HepG2 (cell line): ENCODE data around the gene GRIA3. TPM values are rescaled to one million over a fixed set of nuclear protein-coding genes. Genes with fewer than 3 reads are reported as not detected.

Source experiments
- ATAC-seq: fragments of 200-7000 bp; cut with Tn5 transposase; 3 replicates; pipeline ENCODE4 v1.9.1; 2020; ENCODE audit warnings: mild to moderate bottlenecking, moderate library complexity
- BruUV-seq: library from RNA; stranded (reverse); fragments of 400-500 nt; replicated peaks from 2 replicates; lab custom pipeline; 2021; lab: Mats Ljungman, UMichigan
- CTCF ChIA-PET: fragments of 300-600 bp; formaldehyde crosslinking; extraction: SDS; loops from one replicate; lab custom pipeline; 2021; ENCODE audit warnings: low total read pairs, inconsistent platforms, low intra/inter-chr PET ratio; lab: Yijun Ruan, JAX
- POLR2A ChIA-PET: fragments of 350-600 bp; sonication (Branson Sonifier 250); formaldehyde crosslinking; loops from one replicate; lab custom pipeline; 2020; ENCODE audit warnings: antibody characterized with exemption, inconsistent platforms; lab: Yijun Ruan, JAX
- DNase-seq: peaks from one replicate; pipeline ENCODE4 v3.0.0-alpha.2; 2015; ENCODE audit warnings: low spot score
- FAIRE-seq: peaks from 3 replicates; lab custom pipeline; 2011; peaks lifted over from hg19 to GRCh38; lab: Jason Lieb, UNC
- H2AFZ ChIP-seq: one replicate; pipeline ENCODE4 v1.6.1; 2011; ENCODE audit warnings: low read length, inconsistent platforms
- H3K27ac ChIP-seq: fragments of 300-600 bp; 3 replicates; pipeline ENCODE4 v1.8.0; 2011; ENCODE audit warnings: mixed run types, mild to moderate bottlenecking, mixed read lengths, low read length, inconsistent platforms; ENCODE audit not compliant: insufficient read depth; ENCODE audit errors: extremely low read length
- H3K27me3 ChIP-seq, 2 experiments: fragments of 200-600 bp in 1 of 2; 2 replicates in 1 of 2; 3 replicates in 1 of 2; pipeline versions ENCODE4 v1.6.0 to v1.8.0; 2011; ENCODE audit warnings: low read length in 2 of 2, mild to moderate bottlenecking in 2 of 2, moderate library complexity in 2 of 2, inconsistent platforms in 1 of 2; ENCODE audit not compliant: insufficient read depth in 2 of 2, control insufficient read depth in 1 of 2
- H3K36me3 ChIP-seq, 2 experiments: fragments of 200-600 bp in 1 of 2; replicated peaks in 1 of 2; 2 replicates in 1 of 2; 3 replicates in 1 of 2; pipeline versions ENCODE4 v1.5.1 to v1.8.0; 2011; ENCODE audit warnings: low read length in 2 of 2, inconsistent platforms in 1 of 2; ENCODE audit not compliant: insufficient read depth in 2 of 2, control insufficient read depth in 1 of 2
- H3K4me1 ChIP-seq: 2 replicates; pipeline ENCODE4 v1.5.1; 2012; ENCODE audit warnings: low read length, inconsistent platforms; ENCODE audit not compliant: insufficient read depth
- H3K4me2 ChIP-seq: 2 replicates; pipeline ENCODE4 v1.6.0; 2011; ENCODE audit warnings: low read depth, low read length, inconsistent platforms
- H3K4me3 ChIP-seq, 3 experiments: fragments of 200-600 bp in 1 of 3; sonication (generic), shearing (Covaris generic) in 1 of 3; replicated peaks in 1 of 3; 2 replicates each; pipeline ENCODE4 v1.5.1; 2011 to 2016; ENCODE audit warnings: low read length in 3 of 3, inconsistent platforms in 2 of 3, low read depth in 2 of 3, mild to moderate bottlenecking in 2 of 3, control low read depth in 1 of 3, mixed read lengths in 1 of 3; ENCODE audit not compliant: insufficient read depth in 1 of 3
- H3K79me2 ChIP-seq: one replicate; pipeline ENCODE4 v1.6.1; 2011; ENCODE audit warnings: low read length, inconsistent platforms; ENCODE audit not compliant: insufficient read depth
- H3K9ac ChIP-seq: 2 replicates; pipeline ENCODE4 v1.6.0; 2011; ENCODE audit warnings: mild to moderate bottlenecking, low read depth, low read length, inconsistent platforms; ENCODE audit not compliant: insufficient read depth
- H3K9me3 ChIP-seq: 2 replicates; pipeline ENCODE4 v1.5.1; 2012; ENCODE audit warnings: mild to moderate bottlenecking, low read length
- H4K20me1 ChIP-seq: 2 replicates; pipeline ENCODE4 v1.6.0; 2011; ENCODE audit warnings: inconsistent platforms, mild to moderate bottlenecking, low read length, moderate library complexity; ENCODE audit not compliant: insufficient read depth
- ARNT2 ChIP-seq: sonication (generic); formaldehyde crosslinking; IDR thresholded peaks from 2 replicates; pipeline ENCODE4 v1.8.0; 2022; ENCODE audit warnings: mild to moderate bottlenecking, low read depth, missing genetic modification reagents, moderate library complexity
- ATAD3A ChIP-seq: sonication (generic); formaldehyde crosslinking; IDR thresholded peaks from 2 replicates; pipeline ENCODE4 v1.4.0; 2020; ENCODE audit warnings: missing genetic modification reagents
- DR1 ChIP-seq: sonication (generic); formaldehyde crosslinking; IDR thresholded peaks from 2 replicates; pipeline ENCODE4 v1.8.0; 2021; ENCODE audit warnings: mild to moderate bottlenecking, missing genetic modification reagents, inconsistent platforms
- HCFC1 ChIP-seq: fragments of 150-350 bp; IDR thresholded peaks from 2 replicates; pipeline ENCODE4 v1.6.1; 2014; ENCODE audit warnings: low read depth, low read length
- HHEX ChIP-seq: IDR thresholded peaks from 2 replicates; pipeline ENCODE4 v1.6.1; 2016; ENCODE audit warnings: control low read depth
- HIVEP1 ChIP-seq: sonication (generic); formaldehyde crosslinking; IDR thresholded peaks from 2 replicates; pipeline ENCODE4 v1.4.0; 2020; ENCODE audit warnings: mild to moderate bottlenecking, missing genetic modification reagents
- ISL2 ChIP-seq: sonication (generic); formaldehyde crosslinking; IDR thresholded peaks from 2 replicates; pipeline ENCODE4 v1.5.0; 2020; ENCODE audit warnings: missing genetic modification reagents
- JDP2 ChIP-seq: sonication (generic); formaldehyde crosslinking; IDR thresholded peaks from 2 replicates; pipeline ENCODE4 v1.8.1; 2022; ENCODE audit warnings: missing genetic modification reagents, borderline replicate concordance
- KAT7 ChIP-seq: IDR thresholded peaks from 2 replicates; pipeline ENCODE4 v1.6.1; 2018; ENCODE audit warnings: borderline replicate concordance, missing compliant biosample characterization
- KLF9 ChIP-seq: IDR thresholded peaks from 2 replicates; pipeline ENCODE4 v1.6.1; 2016; ENCODE audit warnings: low read depth
- MEIS1 ChIP-seq: sonication (generic); formaldehyde crosslinking; IDR thresholded peaks from 2 replicates; pipeline ENCODE4 v1.9.0; 2021; ENCODE audit warnings: mild to moderate bottlenecking, missing genetic modification reagents, moderate library complexity, borderline replicate concordance
- NONO ChIP-seq, 2 experiments: fragments of 450-650 bp in 1 of 2; sonication (generic) in 1 of 2; formaldehyde crosslinking in 1 of 2; IDR thresholded peaks in 1 of 2; conservative IDR thresholded peaks in 1 of 2; 2 replicates each; pipeline versions ENCODE4 v1.6.1 to v1.8.0; 2017 to 2022; ENCODE audit warnings: mild to moderate bottlenecking in 1 of 2, missing genetic modification reagents in 1 of 2, moderate library complexity in 1 of 2
- SOX13 ChIP-seq, 3 experiments: fragments of 450-650 bp in 1 of 3; sonication (generic) in 1 of 3; formaldehyde crosslinking in 1 of 3; IDR thresholded peaks in 2 of 3; conservative IDR thresholded peaks in 1 of 3; 2 replicates each; pipeline versions ENCODE4 v1.5.0 to v1.6.1; 2016 to 2020; ENCODE audit warnings: antibody characterized with exemption in 1 of 3, mild to moderate bottlenecking in 1 of 3, missing compliant biosample characterization in 1 of 3, missing genetic modification reagents in 1 of 3, moderate library complexity in 1 of 3
- ZBTB7A ChIP-seq: sonication (generic); formaldehyde crosslinking; IDR thresholded peaks from 2 replicates; pipeline ENCODE4 v1.8.0; 2022; ENCODE audit warnings: mild to moderate bottlenecking, missing genetic modification reagents
- ZEB1 ChIP-seq: IDR thresholded peaks from 2 replicates; pipeline ENCODE4 v1.6.1; 2012; ENCODE audit warnings: mild to moderate bottlenecking, low read depth, inconsistent platforms; ENCODE audit not compliant: insufficient replicate concordance
- ZMYM2 ChIP-seq: sonication (generic); formaldehyde crosslinking; IDR thresholded peaks from 2 replicates; pipeline ENCODE4 v1.8.0; 2022; ENCODE audit warnings: mild to moderate bottlenecking, missing genetic modification reagents
- ZNF605 ChIP-seq: sonication (generic); formaldehyde crosslinking; IDR thresholded peaks from 2 replicates; pipeline ENCODE4 v1.8.0; 2022; ENCODE audit warnings: mild to moderate bottlenecking, missing genetic modification reagents
- WGBS: methylation state at CpG from one replicate; pipeline ENCODE4 v1.1.6; 2017; ENCODE audit warnings: low lambda C conversion rate; 5-methylcytosine and 5-hydroxymethylcytosine counted together
- in situ Hi-C: cut with HindIII; loops from 2 replicates; pipeline ENCODE4 v1.10.0; 2017; ENCODE audit warnings: low pct_unique_long_range_greater_than_20kb; ENCODE audit not compliant: extremely low pct_ligation_motif_present
- intact Hi-C: fragments of 100-400 bp; cut with micrococcal nuclease; formaldehyde crosslinking; loops from one replicate; pipeline ENCODE4 v1.10.0; 2022; ENCODE audit not compliant: unreplicated experiment
- polyA plus RNA-seq, 8 experiments: library from polyadenylated mRNA; depleted of rRNA in 3 of 8; stranded (reverse) in 7 of 8; unstranded in 1 of 8; fragments of >200 nt; fragmentation: Illumina TruSeq in 4 of 8; extraction: Trizol in 4 of 8; gene quantifications; 2 replicates each; pipeline versions ENCODE4 v1.2.1 to v1.2.3, GENCODE V29; 2011 to 2016; ENCODE audit warnings: low read depth in 4 of 8, missing spikeins in 1 of 8, mixed read lengths in 1 of 8; ENCODE audit not compliant: insufficient read depth in 1 of 8
- total RNA-seq, 5 experiments: library from RNA; depleted of rRNA; stranded (reverse); fragments of >200 nt; fragmentation: Illumina TruSeq; extraction: Trizol; gene quantifications; 2 replicates each; pipeline ENCODE4 v1.2.3, GENCODE V29; 2016; ENCODE audit warnings: low read depth in 1 of 5
- TF ChIP-seq, protein P1 (sequence below): sonication (generic); formaldehyde crosslinking; IDR thresholded peaks from 2 replicates; pipeline ENCODE4 v1.5.0; 2020; ENCODE audit warnings: mild to moderate bottlenecking, missing genetic modification reagents
- TF ChIP-seq, protein P2 (sequence below): sonication (generic); formaldehyde crosslinking; IDR thresholded peaks from 2 replicates; pipeline ENCODE4 v1.5.0; 2020; ENCODE audit warnings: missing genetic modification reagents

The GRIA3 gene
- total and polyA plus RNA-seq, 2 of the 13 experiments (the other 11 are each of a cell fraction or from before 2014, with no cell fraction given) = not detected

DNA sequence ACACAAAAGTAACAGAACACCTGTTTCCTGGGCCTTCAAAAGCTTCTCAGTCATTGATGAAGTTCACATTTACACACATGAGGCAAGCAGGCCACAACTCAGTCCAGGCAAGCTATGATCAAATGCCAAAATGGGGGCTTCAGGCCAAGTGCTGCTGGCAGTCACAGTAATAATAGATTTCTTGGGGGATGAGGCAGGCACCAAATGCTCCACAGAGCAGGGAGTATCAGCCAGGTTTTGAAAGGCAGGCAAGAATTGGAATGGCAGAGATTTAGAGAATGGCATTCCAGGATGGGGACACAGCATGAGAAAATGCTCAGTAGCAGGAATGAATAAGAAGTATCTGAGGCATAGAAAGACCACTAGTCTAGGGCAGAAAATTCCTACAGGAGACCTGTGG is 52.8 kb downstream of the GRIA3 start:
- no peak for FAIRE-seq
- Histone ChIP-seq H3K9ac (no peak overlapping the region), H3K4me1 (no peaks in the 10 kb centered on the region), H3K4me2 (no peak overlapping the region), H3K79me2 (no peaks in the 10 kb centered on the region), H3K27me3 (no peaks in the 10 kb centered on the region), H4K20me1 (no peaks in the 10 kb centered on the region), H3K4me3 (no peak overlapping the region), H3K27ac (no peak overlapping the region), H3K9me3 (no peaks in the 10 kb centered on the region), H2AFZ (no peak overlapping the region), H3K36me3 (no peaks in the 10 kb centered on the region)
- ChIA-PET CTCF (no interaction called here), POLR2A (no interaction called here)
- DNase-seq = no peak
- TF ChIP-seq ARNT2 (no peak), SOX13 (IDR thresholded peaks at IDR 0.05) (no peak), SOX13 (CRISPR knock-in tag; conservative IDR thresholded peaks at IDR 0.05 in 1 of 2, IDR thresholded peaks at IDR 0.05 in 1 of 2) (no peak), ZMYM2 (no peak), HHEX (CRISPR knock-in tag) (no peak), ZNF605 (CRISPR knock-in tag) (no peak), ZBTB7A (CRISPR knock-in tag) (no peak)
- intact Hi-C loops (no loop called here), in situ Hi-C loops (no loop called here)
- BruUV-seq = no TSS peak
- no peak for ATAC-seq

DNA sequence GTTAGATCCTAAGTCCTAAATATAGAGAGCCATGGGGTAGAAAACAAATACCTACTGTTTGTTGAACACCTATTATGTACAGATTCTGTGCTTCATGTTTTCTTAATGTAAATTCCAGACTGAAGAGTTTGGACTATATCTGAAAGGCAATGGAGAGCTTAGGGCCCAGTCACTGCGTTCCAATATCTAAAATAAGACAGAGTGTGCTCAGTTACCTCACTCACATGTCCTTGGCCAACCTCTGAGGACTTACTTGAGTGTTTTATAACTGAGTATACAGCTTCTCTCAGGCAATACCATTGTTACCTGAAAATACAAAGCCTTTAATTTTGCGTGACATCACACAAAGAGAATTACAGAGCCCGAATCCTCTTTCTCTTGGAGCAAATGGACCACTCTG is 53.2 kb downstream of the GRIA3 start:
- Histone ChIP-seq H3K27ac (no peak overlapping the region), H3K79me2 (no peaks in the 10 kb centered on the region), H3K4me2 (no peak overlapping the region), H2AFZ (no peak overlapping the region), H4K20me1 (no peaks in the 10 kb centered on the region), H3K36me3 (no peaks in the 10 kb centered on the region), H3K4me1 (no peaks in the 10 kb centered on the region), H3K4me3 (no peak overlapping the region), H3K27me3 (no peaks in the 10 kb centered on the region), H3K9ac (no peak overlapping the region), H3K9me3 (no peaks in the 10 kb centered on the region)
- BruUV-seq = no TSS peak
- intact Hi-C loops (no loop called here), in situ Hi-C loops (no loop called here)
- DNase-seq (no peak), ATAC-seq (no peak), FAIRE-seq (no peak)
- ChIA-PET POLR2A (no interaction called here), CTCF (no interaction called here)
- WGBS = 11% methylated on average over 3 of the region's 3 CpGs
- no peak for TF ChIP-seq KAT7
- no peak for TF ChIP-seq ISL2 (CRISPR knock-in tag)
- TF ChIP-seq, protein P1, sequence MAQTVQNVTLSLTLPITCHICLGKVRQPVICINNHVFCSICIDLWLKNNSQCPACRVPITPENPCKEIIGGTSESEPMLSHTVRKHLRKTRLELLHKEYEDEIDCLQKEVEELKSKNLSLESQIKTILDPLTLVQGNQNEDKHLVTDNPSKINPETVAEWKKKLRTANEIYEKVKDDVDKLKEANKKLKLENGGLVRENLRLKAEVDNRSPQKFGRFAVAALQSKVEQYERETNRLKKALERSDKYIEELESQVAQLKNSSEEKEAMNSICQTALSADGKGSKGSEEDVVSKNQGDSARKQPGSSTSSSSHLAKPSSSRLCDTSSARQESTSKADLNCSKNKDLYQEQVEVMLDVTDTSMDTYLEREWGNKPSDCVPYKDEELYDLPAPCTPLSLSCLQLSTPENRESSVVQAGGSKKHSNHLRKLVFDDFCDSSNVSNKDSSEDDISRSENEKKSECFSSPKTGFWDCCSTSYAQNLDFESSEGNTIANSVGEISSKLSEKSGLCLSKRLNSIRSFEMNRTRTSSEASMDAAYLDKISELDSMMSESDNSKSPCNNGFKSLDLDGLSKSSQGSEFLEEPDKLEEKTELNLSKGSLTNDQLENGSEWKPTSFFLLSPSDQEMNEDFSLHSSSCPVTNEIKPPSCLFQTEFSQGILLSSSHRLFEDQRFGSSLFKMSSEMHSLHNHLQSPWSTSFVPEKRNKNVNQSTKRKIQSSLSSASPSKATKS (CRISPR knock-in tag) = no peak
- no peak for TF ChIP-seq JDP2 (CRISPR knock-in tag)
- no peak for TF ChIP-seq DR1 (CRISPR knock-in tag)
- no peak for TF ChIP-seq MEIS1 (CRISPR knock-in tag)
- no peak for TF ChIP-seq KLF9 (CRISPR knock-in tag)
- TF ChIP-seq, protein P2, sequence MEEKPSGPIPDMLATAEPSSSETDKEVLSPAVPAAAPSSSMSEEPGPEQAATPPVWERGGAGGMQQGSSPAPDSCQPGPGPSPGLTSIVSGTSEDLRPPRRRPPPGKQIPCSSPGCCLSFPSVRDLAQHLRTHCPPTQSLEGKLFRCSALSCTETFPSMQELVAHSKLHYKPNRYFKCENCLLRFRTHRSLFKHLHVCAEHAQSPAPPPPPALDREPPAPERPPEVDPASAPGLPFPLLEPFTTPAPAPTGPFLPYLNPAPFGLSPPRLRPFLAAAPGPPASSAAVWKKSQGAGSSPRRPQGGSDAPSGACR (CRISPR knock-in tag) = no peak
- no peak for TF ChIP-seq HIVEP1 (CRISPR knock-in tag)
- no peak for TF ChIP-seq ZEB1
- no peak for TF ChIP-seq HCFC1
- no peak for TF ChIP-seq NONO (IDR thresholded peaks at IDR 0.05)
- TF ChIP-seq NONO (CRISPR knock-in tag; conservative IDR thresholded peaks at IDR 0.05) = no peak
- TF ChIP-seq ATAD3A = no peak
